Measurements from ENCODE around the gene OR5T2.

The OR5T2 gene

GRCh38 chr11:56183459-56183858 is 50.6 kb downstream of the OR5T2 start:
- no peaks in the 10 kb centered on the region for H3K36me3 ChIP-seq (ENCODE audit: control insufficient read depth, insufficient read depth, low read length)
- no peaks in the 10 kb centered on the region for H3K4me1 ChIP-seq
- no peak overlapping the region for H3K4me3 ChIP-seq (ENCODE audit: low read depth, low read length)
- H3K9ac ChIP-seq, result no peak overlapping the region
- no peaks in the 10 kb centered on the region for H3K9me3 ChIP-seq (ENCODE audit: control insufficient read depth, low read length)
- H2AFZ ChIP-seq, result no peak overlapping the region
- H3K27ac ChIP-seq, result no peak overlapping the region
- TF ChIP-seq CTCF (IDR thresholded peaks at IDR 0.05), result no peak
- no peaks in the 10 kb centered on the region for H3K27me3 ChIP-seq (ENCODE audit: control insufficient read depth, insufficient read depth, low read length)
- no peak overlapping the region for H3K4me2 ChIP-seq (ENCODE audit: low read length)
- no peaks in the 10 kb centered on the region for H3K79me2 ChIP-seq
